HEK293 (cell line): Measurements from ENCODE around the gene C1orf198.

Source experiments
- CTCF ChIA-PET: fragments of 350-600 bp; formaldehyde crosslinking; extraction: SDS; loops from one replicate; lab custom pipeline; 2021; ENCODE audit warnings: antibody characterized with exemption; lab: Yijun Ruan, JAX
- POLR2A ChIA-PET: fragments of 300-600 bp; formaldehyde crosslinking; extraction: SDS; loops from one replicate; lab custom pipeline; 2020; ENCODE audit warnings: antibody characterized with exemption, inconsistent platforms; lab: Yijun Ruan, JAX
- H3K27ac ChIP-seq: fragments of 200-500 bp; sonication (Bioruptor generic); 2 replicates; pipeline ENCODE4 v1.5.1; 2014; ENCODE audit warnings: low read depth, low read length, control low read depth, inconsistent platforms; ENCODE audit errors: extremely low read depth
- H3K36me3 ChIP-seq, 2 experiments: fragments of 200-500 bp in 1 of 2; sonication (Bioruptor generic) in 1 of 2; 1 replicate in 1 of 2; 2 replicates in 1 of 2; pipeline ENCODE4 v1.5.1; 2014 to 2017; ENCODE audit warnings: inconsistent platforms in 2 of 2, low read length in 2 of 2; ENCODE audit not compliant: control insufficient read depth in 2 of 2, insufficient read depth in 1 of 2
- H3K4me1 ChIP-seq: fragments of 200-500 bp; sonication (Bioruptor generic); 2 replicates; pipeline ENCODE4 v1.5.1; 2014; ENCODE audit warnings: mild to moderate bottlenecking, low read length, inconsistent platforms; ENCODE audit not compliant: control insufficient read depth, insufficient read depth
- H3K4me3 ChIP-seq: 2 replicates; pipeline ENCODE4 v1.5.1; 2011; ENCODE audit warnings: low read depth, mild to moderate bottlenecking, control low read depth, low read length, moderate library complexity
- H3K9me3 ChIP-seq: fragments of 200-500 bp; sonication (Bioruptor generic); 2 replicates; pipeline ENCODE4 v1.5.1; 2014; ENCODE audit warnings: low read depth, low read length, inconsistent platforms; ENCODE audit not compliant: control insufficient read depth, insufficient read depth
- AEBP2 ChIP-seq: fragments of 450-650 bp; formaldehyde crosslinking; IDR thresholded peaks from 2 replicates; pipeline ENCODE4 v1.5.1; 2016; ENCODE audit warnings: missing biosample characterization, missing genetic modification characterization, borderline replicate concordance
- ELK4 ChIP-seq: IDR thresholded peaks from 2 replicates; pipeline ENCODE4 v1.6.1; 2011; ENCODE audit warnings: mild to moderate bottlenecking, low read depth, low read length, borderline replicate concordance
- KLF1 ChIP-seq: fragments of 450-650 bp; formaldehyde crosslinking; IDR thresholded peaks from 2 replicates; pipeline ENCODE4 v1.5.1; 2016; ENCODE audit warnings: missing biosample characterization, missing genetic modification characterization
- KLF7 ChIP-seq: fragments of 450-650 bp; formaldehyde crosslinking; IDR thresholded peaks from 2 replicates; pipeline ENCODE4 v1.5.1; 2016; ENCODE audit warnings: missing biosample characterization, missing genetic modification characterization, borderline replicate concordance
- PRDM1 ChIP-seq: fragments of 450-650 bp; formaldehyde crosslinking; IDR thresholded peaks from 2 replicates; pipeline ENCODE4; 2016; ENCODE audit warnings: missing biosample characterization, missing genetic modification characterization
- SCRT1 ChIP-seq: fragments of 450-650 bp; formaldehyde crosslinking; IDR thresholded peaks from 2 replicates; pipeline ENCODE4 v1.5.1; 2016; ENCODE audit warnings: missing biosample characterization, missing genetic modification characterization, borderline replicate concordance
- SP2 ChIP-seq: fragments of 450-650 bp; formaldehyde crosslinking; IDR thresholded peaks from 2 replicates; pipeline ENCODE4 v1.5.1; 2016; ENCODE audit warnings: missing biosample characterization, missing genetic modification characterization
- ZBTB1 ChIP-seq: fragments of 450-650 bp; formaldehyde crosslinking; IDR thresholded peaks from 2 replicates; pipeline ENCODE4 v1.5.1; 2016; ENCODE audit warnings: missing biosample characterization, missing genetic modification characterization
- ZBTB20 ChIP-seq: fragments of 450-650 bp; formaldehyde crosslinking; IDR thresholded peaks from 2 replicates; pipeline ENCODE4 v1.5.1; 2016; ENCODE audit warnings: missing biosample characterization, missing genetic modification characterization
- ZBTB6 ChIP-seq: fragments of 450-650 bp; formaldehyde crosslinking; IDR thresholded peaks from 2 replicates; pipeline ENCODE4 v1.5.1; 2017; ENCODE audit warnings: missing biosample characterization, missing genetic modification characterization
- ZFP37 ChIP-seq: fragments of 450-650 bp; formaldehyde crosslinking; IDR thresholded peaks from 2 replicates; pipeline ENCODE4 v1.5.1; 2016; ENCODE audit warnings: missing biosample characterization, missing genetic modification characterization
- ZNF121 ChIP-seq: fragments of 450-650 bp; formaldehyde crosslinking; IDR thresholded peaks from 2 replicates; pipeline ENCODE4 v1.5.1; 2016; ENCODE audit warnings: missing biosample characterization, missing genetic modification characterization
- ZNF146 ChIP-seq: fragments of 450-650 bp; formaldehyde crosslinking; IDR thresholded peaks from 2 replicates; pipeline ENCODE4 v1.5.1; 2016; ENCODE audit warnings: missing biosample characterization, missing genetic modification characterization
- ZNF239 ChIP-seq: fragments of 450-650 bp; formaldehyde crosslinking; IDR thresholded peaks from 2 replicates; pipeline ENCODE4 v1.5.1; 2016; ENCODE audit warnings: missing biosample characterization, missing genetic modification characterization
- ZNF394 ChIP-seq: fragments of 450-650 bp; formaldehyde crosslinking; IDR thresholded peaks from 2 replicates; pipeline ENCODE4 v1.5.1; 2016; ENCODE audit warnings: missing biosample characterization, missing genetic modification characterization, mild to moderate bottlenecking, moderate library complexity, borderline replicate concordance
- ZNF416 ChIP-seq: fragments of 450-650 bp; formaldehyde crosslinking; IDR thresholded peaks from 2 replicates; pipeline ENCODE4 v1.5.1; 2016; ENCODE audit warnings: missing biosample characterization, missing genetic modification characterization
- ZNF488 ChIP-seq: fragments of 450-650 bp; formaldehyde crosslinking; IDR thresholded peaks from 2 replicates; pipeline ENCODE4 v1.5.1; 2016; ENCODE audit warnings: missing biosample characterization, missing genetic modification characterization
- ZNF529 ChIP-seq: fragments of 450-650 bp; formaldehyde crosslinking; IDR thresholded peaks from 2 replicates; pipeline ENCODE4 v1.5.1; 2017; ENCODE audit warnings: missing genetic modification characterization, missing biosample characterization; ENCODE audit not compliant: insufficient replicate concordance
- ZNF585B ChIP-seq: fragments of 450-650 bp; formaldehyde crosslinking; IDR thresholded peaks from 2 replicates; pipeline ENCODE4 v1.5.1; 2016; ENCODE audit warnings: missing biosample characterization, missing genetic modification characterization
- ZNF600 ChIP-seq: fragments of 450-650 bp; formaldehyde crosslinking; IDR thresholded peaks from 2 replicates; pipeline ENCODE4 v1.5.1; 2016; ENCODE audit warnings: missing biosample characterization, missing genetic modification characterization
- ZNF629 ChIP-seq: fragments of 450-650 bp; formaldehyde crosslinking; IDR thresholded peaks from 2 replicates; pipeline ENCODE4 v1.5.1; 2017; ENCODE audit warnings: missing biosample characterization, missing genetic modification characterization
- ZNF830 ChIP-seq: fragments of 450-650 bp; IDR thresholded peaks from 2 replicates; pipeline ENCODE4 v1.5.0; 2018; ENCODE audit warnings: missing biosample characterization, missing genetic modification characterization, low read depth, mild to moderate bottlenecking, moderate library complexity
- ZNF837 ChIP-seq: fragments of 450-650 bp; formaldehyde crosslinking; IDR thresholded peaks from 2 replicates; pipeline ENCODE4 v1.5.1; 2016; ENCODE audit warnings: missing biosample characterization, missing genetic modification characterization
- ZSCAN18 ChIP-seq: fragments of 450-650 bp; formaldehyde crosslinking; IDR thresholded peaks from 2 replicates; pipeline ENCODE4 v1.5.1; 2016; ENCODE audit warnings: missing biosample characterization, missing genetic modification characterization
- ZSCAN23 ChIP-seq: fragments of 450-650 bp; formaldehyde crosslinking; IDR thresholded peaks from 2 replicates; pipeline ENCODE4 v1.5.1; 2016; ENCODE audit warnings: missing biosample characterization, missing genetic modification characterization
- ZXDB ChIP-seq: fragments of 450-650 bp; formaldehyde crosslinking; IDR thresholded peaks from 2 replicates; pipeline ENCODE4 v1.5.1; 2016; ENCODE audit warnings: missing biosample characterization, missing genetic modification characterization

C1orf198 gene

GRCh38 chr1:230796626-230797025, 71.7 kb downstream of the C1orf198 start:
- Histone ChIP-seq H3K4me1 (no peaks in the 10 kb centered on the region), H3K4me3 (no peak overlapping the region), H3K9me3 (no peaks in the 10 kb centered on the region), H3K36me3 (no peaks in the 10 kb centered on the region), H3K27ac (no peak overlapping the region)
- TF ChIP-seq ZNF585B (tag by site-specific recombination) (no peak), ZNF146 (tag by site-specific recombination) (no peak), ZNF416 (tag by site-specific recombination) (no peak), ZFP37 (tag by site-specific recombination) (no peak), ZBTB20 (tag by site-specific recombination) (no peak), SCRT1 (tag by site-specific recombination) (no peak)
- CTCF ChIA-PET = interaction anchor here (0.6 to 4.7 kb wide), 15 partner anchors 9 to 561 kb away, joined by 3 to 45 read pairs (median 5); partner anchors contain the start of genes ARV1, C1orf198 and TTC13
- POLR2A ChIA-PET = no interaction called here

- TF ChIP-seq ZNF394 (tag by site-specific recombination) (no peak), KLF7 (tag by site-specific recombination) (no peak), ZNF121 (tag by site-specific recombination) (no peak), SP2 (tag by site-specific recombination) (no peak), ZNF629 (no peak), ZBTB1 (no peak), PRDM1 (tag by site-specific recombination) (no peak), ZFP37 (tag by site-specific recombination) (no peak)
- no peak overlapping the region for H3K4me3 ChIP-seq
- no peak overlapping the region for H3K27ac ChIP-seq
- ChIA-PET POLR2A (no interaction called here), CTCF (interaction anchor here (0.6 kb wide), 2 partner anchors 153 to 415 kb away, joined by 3 read pairs; no protein-coding TSS in a partner anchor)
- no peaks in the 10 kb centered on the region for H3K9me3 ChIP-seq
- H3K4me1 ChIP-seq = no peaks in the 10 kb centered on the region
- H3K36me3 ChIP-seq = no peaks in the 10 kb centered on the region
Observed at GRCh38 chr1:230794871-230795605, 73.3 kb downstream of the C1orf198 start.

- CTCF ChIA-PET = interaction anchor here (0.6 kb wide), 2 partner anchors 153 to 416 kb away, joined by 3 read pairs; no protein-coding TSS in a partner anchor
- TF ChIP-seq ZSCAN23 (tag by site-specific recombination) (no peak), ZSCAN18 (no peak), KLF1 (tag by site-specific recombination) (no peak), ELK4 (no peak), ZNF529 (tag by site-specific recombination) (no peak), ZXDB (tag by site-specific recombination) (no peak), ZNF837 (tag by site-specific recombination) (no peak), ZBTB6 (no peak), KLF7 (tag by site-specific recombination) (no peak), ZNF488 (tag by site-specific recombination) (no peak), ZNF830 (tag by site-specific recombination) (no peak), AEBP2 (no peak), ZBTB20 (tag by site-specific recombination) (no peak), ZNF239 (tag by site-specific recombination) (no peak), ZNF600 (tag by site-specific recombination) (no peak)
- TF ChIP-seq, all 188 proteins: peak for 0
- POLR2A ChIA-PET = no interaction called here
- no peaks in the 10 kb centered on the region for H3K36me3 ChIP-seq
- no peak overlapping the region for H3K27ac ChIP-seq
- H3K4me3 ChIP-seq = no peak overlapping the region
- H3K9me3 ChIP-seq = no peaks in the 10 kb centered on the region
- no peaks in the 10 kb centered on the region for H3K4me1 ChIP-seq
Observed at GRCh38 chr1:230794431-230794830, 73.9 kb downstream of the C1orf198 start.
